HG02852 (cell line): Measurements from ENCODE around the gene TRMU.

Experiments
- ATAC-seq: cut with Tn5 transposase; IDR thresholded peaks from one replicate; pipeline ENCODE4 v1.9.1; 2021; ENCODE audit warnings: mild to moderate bottlenecking, moderate library complexity; ENCODE audit not compliant: unreplicated experiment

TRMU gene

DNA sequence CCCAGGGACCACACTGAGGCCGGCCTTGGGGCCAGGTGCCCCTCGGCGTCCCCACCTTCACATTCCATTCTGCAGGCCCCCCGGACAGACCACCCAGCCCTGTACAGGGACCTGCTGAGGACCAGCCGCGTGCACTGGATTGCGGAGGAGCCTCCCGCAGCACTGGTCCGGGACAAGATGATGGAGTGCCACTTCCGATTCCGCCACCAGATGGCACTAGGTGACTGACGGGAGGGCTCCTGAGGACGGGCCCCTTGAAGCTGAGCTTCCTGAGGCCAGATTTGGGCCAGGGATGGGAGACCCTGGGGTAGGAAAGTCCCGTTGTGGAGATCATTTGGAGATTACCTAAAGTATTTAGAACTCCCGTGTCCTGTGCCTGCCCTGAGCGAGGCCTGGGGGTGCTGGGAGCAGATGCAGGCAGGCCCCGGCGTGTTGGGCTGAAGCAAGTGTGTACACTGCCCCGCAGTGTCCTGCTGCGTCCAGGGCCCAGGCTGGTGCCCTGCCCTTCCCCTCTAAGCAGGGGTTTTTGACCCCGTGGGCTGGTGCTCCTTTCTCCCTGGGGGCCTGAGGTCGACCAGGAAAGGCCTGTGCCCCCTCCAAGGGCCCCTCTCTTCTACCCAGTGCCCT lies 20.0 kb downstream of the TRMU start:
- ATAC-seq = no peak

DNA sequence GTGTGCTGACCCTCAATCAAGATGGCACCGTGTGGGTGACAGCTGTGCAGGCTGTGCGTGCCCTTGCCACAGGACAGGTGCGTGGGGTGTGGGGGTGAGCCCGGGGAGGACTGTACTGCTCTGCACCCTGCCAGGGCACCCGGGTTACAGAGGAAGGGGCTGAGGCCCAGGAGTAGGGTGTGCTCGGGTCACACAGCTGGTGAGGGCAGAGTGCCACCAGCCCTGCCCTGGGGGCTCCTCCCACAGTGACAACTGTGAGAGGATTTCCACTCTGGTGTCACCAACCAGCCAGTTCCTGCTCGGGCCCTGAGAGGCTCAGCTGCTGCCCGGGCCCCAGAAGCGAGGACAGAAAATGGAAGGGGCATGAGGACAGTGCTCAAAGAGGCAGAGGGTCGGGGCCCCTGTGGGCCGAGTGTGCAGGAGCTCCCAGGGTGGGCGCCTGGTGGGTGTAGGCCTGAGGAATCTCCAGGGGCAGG lies 20.5 kb downstream of the TRMU start:
- no peak for ATAC-seq

GRCh38 chr22:46356496-46357480 lies 21.3 kb downstream of the TRMU start:
- ATAC-seq = no peak

GRCh38 chr22:46357711-46358520 lies 22.4 kb downstream of the TRMU start:
- ATAC-seq = no peak

GRCh38 chr22:46358766-46359165 lies 23.3 kb downstream of the TRMU start:
- ATAC-seq = no peak

DNA sequence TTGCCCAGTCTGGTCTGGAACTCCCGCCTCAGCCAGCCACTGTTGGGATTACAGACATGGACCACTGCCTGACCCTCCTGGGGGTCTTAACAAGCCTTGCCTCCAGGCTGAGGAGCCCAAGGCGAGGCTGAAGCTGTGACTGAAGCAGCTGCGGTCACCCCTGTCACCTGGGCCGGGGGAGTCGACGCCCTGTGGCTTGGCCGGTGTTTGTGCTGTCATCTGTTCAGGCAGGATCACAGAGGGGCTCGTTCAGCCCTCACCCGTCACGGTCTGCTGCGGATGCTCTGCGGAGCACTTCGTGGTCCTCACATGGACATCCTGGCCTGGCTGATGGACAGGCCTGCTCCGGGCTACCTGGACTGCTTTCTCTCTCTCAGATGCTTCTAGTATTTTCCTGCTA lies 23.8 kb downstream of the TRMU start:
- ATAC-seq = no peak

DNA sequence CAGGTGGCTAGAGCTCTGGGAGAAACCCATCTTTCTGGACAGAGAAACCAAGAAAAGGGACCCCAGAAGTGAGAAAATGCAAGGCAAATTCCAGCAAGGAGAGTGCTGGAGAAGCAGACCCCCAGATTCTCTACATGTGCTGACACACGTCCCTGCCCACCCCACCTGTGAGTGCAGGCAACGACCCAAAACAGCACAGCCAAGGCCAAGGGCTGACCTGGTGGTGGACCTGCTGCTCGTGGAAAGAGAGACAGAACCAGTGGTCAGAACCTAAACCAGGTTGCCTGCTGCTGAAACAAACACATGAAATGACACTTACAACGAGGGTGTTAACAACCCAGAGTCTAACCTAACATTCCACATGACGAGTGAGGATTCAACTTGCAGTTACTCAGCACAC lies 24.6 kb downstream of the TRMU start:
- ATAC-seq = no peak

- no peak for ATAC-seq
These were observed 25.4 kb downstream of the TRMU start for GRCh38 chr22:46360891-46361290.

- ATAC-seq = no peak
These were observed 26.3 kb downstream of the TRMU start for GRCh38 chr22:46361826-46362202.

DNA sequence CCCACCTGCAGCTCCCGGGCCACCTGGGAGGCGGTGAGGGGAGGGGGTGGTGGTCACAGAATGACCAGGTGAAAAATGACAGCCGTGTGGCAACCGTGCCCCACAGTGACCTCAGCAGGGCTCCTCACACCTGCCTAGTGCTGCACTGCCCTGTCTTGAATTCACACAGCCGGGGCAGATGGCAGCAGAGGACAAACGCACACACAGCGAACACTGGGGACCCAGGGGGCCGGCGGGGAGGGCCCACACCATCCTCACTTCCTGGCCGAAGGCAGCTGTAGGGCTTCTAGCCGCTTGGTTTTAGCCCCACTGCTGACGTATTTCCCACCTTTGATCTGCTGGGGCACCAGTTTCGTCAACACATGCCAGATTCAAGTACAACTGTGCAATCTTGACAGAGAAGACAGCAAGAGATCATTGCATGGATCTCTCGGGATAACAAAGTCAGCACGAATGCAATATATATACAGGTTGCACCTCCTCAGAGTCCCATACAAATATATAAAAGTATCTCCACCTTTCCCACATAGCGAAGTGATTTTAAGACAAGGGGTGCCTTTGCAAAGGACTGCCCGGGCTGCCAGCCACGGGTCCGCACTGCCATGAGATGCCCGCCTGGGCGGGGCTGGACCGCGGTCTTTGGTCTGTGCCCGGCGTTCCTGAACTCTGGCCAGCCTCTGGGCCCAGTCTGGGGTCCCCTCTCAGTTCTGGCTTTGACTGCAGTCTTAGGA lies 26.9 kb downstream of the TRMU start:
- no peak for ATAC-seq

- ATAC-seq = no peak
These were observed 27.5 kb downstream of the TRMU start for GRCh38 chr22:46362934-46363515.

- ATAC-seq = no peak
These were observed 28.3 kb downstream of the TRMU start for GRCh38 chr22:46363611-46364321.

GRCh38 chr22:46364341-46365165 lies 29.0 kb downstream of the TRMU start:
- no peak for ATAC-seq

- no peak for ATAC-seq
These were observed 29.7 kb downstream of the TRMU start for GRCh38 chr22:46365166-46365624.

GRCh38 chr22:46366327-46366731 lies 30.8 kb downstream of the TRMU start:
- ATAC-seq = no peak

DNA sequence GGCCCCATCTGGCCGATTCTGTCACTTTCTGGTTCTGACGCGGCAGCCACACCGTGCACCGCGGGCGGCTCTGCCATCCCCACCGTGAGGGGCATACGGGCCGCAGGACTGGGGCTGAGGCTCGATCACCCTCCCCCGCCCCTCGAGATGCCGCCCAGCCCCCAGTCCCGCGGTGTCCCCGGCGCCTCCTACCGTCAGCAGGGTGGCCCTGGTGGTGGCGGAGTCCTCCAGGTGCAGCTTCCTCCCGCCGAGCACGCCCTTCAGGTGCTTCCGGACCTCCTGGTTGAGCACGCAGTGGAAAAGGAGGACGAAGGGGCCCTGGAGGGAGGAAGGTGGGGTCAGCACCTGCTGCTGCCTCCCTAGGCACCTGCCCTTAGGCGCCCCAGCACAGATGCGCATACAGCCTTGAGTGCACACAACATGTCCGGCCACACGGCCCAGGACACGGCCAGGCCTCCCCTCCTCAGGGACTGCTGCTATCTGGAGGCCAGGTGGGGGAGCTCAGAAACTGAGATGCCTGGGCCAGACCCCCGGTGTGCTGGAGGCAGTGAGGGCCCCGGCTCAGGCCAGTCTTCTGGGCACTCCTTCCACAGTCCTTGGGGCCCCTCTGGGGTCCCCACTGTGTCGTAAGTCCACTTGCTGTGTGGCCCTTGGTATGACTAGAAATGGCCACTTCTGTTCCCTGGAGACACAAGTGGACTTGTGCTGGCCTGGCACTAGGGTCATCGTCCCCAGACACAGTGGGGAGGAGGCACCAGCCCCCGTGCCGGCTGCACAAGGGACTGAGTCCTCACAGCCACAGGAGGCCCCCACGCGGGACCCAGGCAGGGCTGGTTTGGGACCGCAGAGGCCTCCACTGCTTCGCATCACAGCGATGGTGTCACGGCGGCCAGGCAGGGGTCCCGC lies 31.5 kb downstream of the TRMU start:
- no peak for ATAC-seq

- ATAC-seq = no peak
These were observed 32.2 kb downstream of the TRMU start for GRCh38 chr22:46367707-46368191.
